Right lobe of liver (tissue), 6 donors: Measurements from ENCODE around the gene MEX3A. TPM values are rescaled to one million over a fixed set of nuclear protein-coding genes. Genes with fewer than 3 reads are reported as not detected.

Experiments
- ATAC-seq, 4 donors: fragments of 200-7000 bp; cut with Tn5 transposase; one replicate each; pipeline ENCODE4 v1.9.1; 2020; ENCODE audit warnings: mild to moderate bottlenecking in 4 of 4, moderate library complexity in 4 of 4
- DNase-seq, 3 donors: peaks; one replicate each; pipeline ENCODE4 v3.0.0-alpha.2; 2020
- H3K27ac ChIP-seq, 3 donors: fragments of 200-600 bp; one replicate each; pipeline ENCODE4 v1.8.0; 2022
- H3K27me3 ChIP-seq, 2 donors: fragments of 200-600 bp; one replicate each; pipeline ENCODE4 v1.8.0; 2022
- H3K36me3 ChIP-seq, 4 donors: fragments of 200-600 bp; sonication (generic) in 1 of 4; one replicate each; pipeline versions ENCODE4 v1.5.1 to v1.8.0; 2017 to 2022; ENCODE audit warnings: control low read depth in 1 of 4
- H3K4me1 ChIP-seq, 4 donors: fragments of 200-600 bp; sonication (generic) in 1 of 4; one replicate each; pipeline versions ENCODE4 v1.5.1 to v1.8.0; 2017 to 2022; ENCODE audit warnings: control low read depth in 1 of 4
- H3K4me3 ChIP-seq, 3 donors: fragments of 200-600 bp; one replicate each; pipeline ENCODE4 v1.8.0; 2022
- H3K9me3 ChIP-seq, 4 donors: fragments of 200-600 bp; sonication (generic) in 1 of 4; one replicate each; pipeline versions ENCODE4 v1.5.1 to v1.8.0; 2017 to 2022; ENCODE audit warnings: control low read depth in 1 of 4
- CTCF ChIP-seq, 4 donors: fragments of 200-600 bp in 3 of 4; fragments of 450-650 bp in 1 of 4; IDR thresholded peaks; one replicate each; pipeline versions ENCODE4 v1.5.1 to v1.8.0; 2016 to 2022; ENCODE audit warnings: antibody characterized with exemption in 4 of 4, mild to moderate bottlenecking in 2 of 4
- POLR2A ChIP-seq: fragments of 450-650 bp; IDR thresholded peaks from one replicate; pipeline ENCODE4 v1.6.1; 2017; ENCODE audit warnings: antibody characterized with exemption, mild to moderate bottlenecking
- WGBS: methylation state at CpG from one replicate; pipeline ENCODE4 v1.1.6; 2018; ENCODE audit warnings: low coverage, low lambda C conversion rate; ENCODE audit not compliant: insufficient coverage; ENCODE audit errors: missing lambda C conversion rate; 5-methylcytosine and 5-hydroxymethylcytosine counted together
- intact Hi-C, 2 donors: fragments of 100-400 bp; cut with DNase I; formaldehyde crosslinking; loops; one replicate each; pipeline versions ENCODE4 v1.11.2 to v1.14.1; 2022
- total RNA-seq, 6 experiments: library from RNA; depleted of rRNA in 2 of 6; stranded (reverse); fragments of >200 nt in 2 of 6; fragmentation: NEBNext Ultra II Directional in 3 of 6; extraction: Animal tissue kit (Norgen Biotek cat#: 25700) in 3 of 6; gene quantifications; one replicate each; pipeline versions ENCODE4 v1.1.0 to v1.2.4, GENCODE V29; 2016 to 2023
- donor health status: DM: no; HTN: yes; CAD: no.
- donor health status: DM: no; HTN: no; CAD: no.
- donor health status: DM: no; HTN: no; CAD: no.
- donor health status: DM: no; HTN: yes; CAD: no.
- donor health status: DM: no; HTN: yes; CAD: no.

MEX3A gene
- total RNA-seq, 6 experiments from 2014 or later, result 0.35 to 1.4 (median 0.83) TPM

DNA sequence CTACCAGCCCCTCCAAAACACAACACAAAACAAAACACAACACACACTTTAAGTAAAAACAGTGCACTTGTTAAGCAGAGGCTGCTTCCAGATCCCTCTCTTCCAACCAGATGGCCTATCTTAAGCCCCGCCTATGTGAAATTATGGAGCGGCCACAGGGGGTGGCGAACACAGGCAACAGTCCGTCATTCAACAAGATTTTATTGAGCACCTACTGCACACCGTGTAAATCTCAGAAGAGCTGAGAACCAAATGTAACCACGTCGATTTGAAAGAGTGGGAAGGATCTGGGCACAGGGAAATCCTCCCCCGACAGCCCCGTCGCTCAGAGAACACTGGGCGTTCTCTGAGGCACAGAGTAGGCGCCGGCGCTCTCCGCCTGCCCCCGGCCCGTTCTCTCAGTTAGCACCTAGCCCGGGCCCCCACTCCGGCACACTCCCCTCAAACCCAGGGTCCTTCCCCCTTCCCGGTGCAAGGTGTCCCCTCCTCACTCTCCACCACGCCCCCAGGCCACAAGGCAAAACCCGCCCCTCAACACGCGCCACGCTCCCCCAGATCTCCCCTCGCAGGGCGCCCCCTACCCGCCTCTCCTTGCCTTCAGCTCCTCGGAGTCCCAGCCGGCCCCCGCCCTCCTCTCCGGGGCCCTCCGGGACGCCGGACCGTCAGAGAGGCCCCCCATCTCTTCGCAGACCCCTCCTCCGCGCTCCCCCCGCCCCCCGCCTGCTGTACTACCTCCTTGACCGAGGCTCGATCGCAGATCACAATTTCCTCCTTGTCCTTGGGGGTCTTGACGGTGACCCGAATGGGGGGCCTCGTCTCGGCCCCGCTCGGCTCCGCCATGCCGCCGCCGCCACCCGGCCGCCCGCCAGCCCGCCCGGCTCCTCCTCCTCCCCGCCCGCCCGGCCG, 29.1 kb downstream of the MEX3A start:
- Histone ChIP-seq H3K4me1 (peaks cover 0 to 7% (median 2%) of the 10 kb centered on the region in 4 donors), H3K36me3 (peaks cover 0 to 6% (median 0%) of the 10 kb centered on the region in 4 donors), H3K27ac (peak overlapping the region in 1 of 3 donors; percentile 24), H3K27me3 (no peaks in the 10 kb centered on the region), H3K4me3 (peak overlapping the region; percentile 75 to 89 (median 76)), H3K9me3 (no peaks in the 10 kb centered on the region)
- intact Hi-C loops, result loop anchor here in 1 of 2 donors (10.0 kb wide), 1 partner anchor 48 kb away; no protein-coding TSS in a partner anchor
- TF ChIP-seq CTCF (IDR thresholded peaks at IDR 0.05), result peak in 3 of 4 donors; percentile 3 to 12 (median 5)
- no peak for TF ChIP-seq POLR2A
- DNase-seq (peak; percentile 67 to 74 (median 72)), ATAC-seq (peak in 3 of 4 donors; percentile 2 to 30 (median 9))
- WGBS, result under 1% methylated on average over 36 of the region's 63 CpGs

GRCh38 chr1:156051011-156051725, 31.1 kb downstream of the MEX3A start:
- no peak for ATAC-seq
- no peaks in the 10 kb centered on the region for H3K27me3 ChIP-seq
- H3K27ac ChIP-seq, result no peak overlapping the region
- no peak overlapping the region for H3K4me3 ChIP-seq
- intact Hi-C loops, result loop anchor here in 1 of 2 donors (10.0 kb wide), 1 partner anchor 46 kb away; no protein-coding TSS in a partner anchor
- no peak for DNase-seq
- peaks cover 0 to 16% (median 2%) of the 10 kb centered on the region in 4 donors for H3K36me3 ChIP-seq
- 92% methylated on average over 6 of the region's 7 CpGs for WGBS
- no peak for TF ChIP-seq POLR2A
- no peak for TF ChIP-seq CTCF (IDR thresholded peaks at IDR 0.05)
- peaks cover 0 to 7% (median 2%) of the 10 kb centered on the region in 4 donors for H3K4me1 ChIP-seq
- no peaks in the 10 kb centered on the region for H3K9me3 ChIP-seq

DNA sequence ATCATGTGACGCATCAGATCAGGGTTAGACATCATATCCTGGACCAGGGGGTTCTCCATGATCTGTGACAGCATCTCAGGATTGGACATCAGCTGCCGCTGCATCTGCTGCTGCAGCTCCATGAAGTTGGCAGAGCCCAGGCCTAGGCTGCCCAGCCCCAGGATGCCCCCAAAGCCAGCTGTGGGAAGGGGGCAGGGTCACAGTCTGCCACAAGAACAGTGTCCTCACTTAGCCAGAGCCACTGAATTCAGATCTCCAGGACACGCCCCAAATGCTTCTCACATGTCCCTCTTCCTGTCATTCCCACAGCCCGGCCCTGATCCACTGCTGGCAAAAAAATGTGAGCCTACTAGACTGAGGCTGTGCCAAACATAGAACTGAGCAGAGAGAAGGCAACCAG, 31.9 kb downstream of the MEX3A start:
- H3K27me3 ChIP-seq, result no peaks in the 10 kb centered on the region
- intact Hi-C loops, result loop anchor here in 1 of 2 donors (10.0 kb wide), 1 partner anchor 46 kb away; no protein-coding TSS in a partner anchor
- no peaks in the 10 kb centered on the region for H3K9me3 ChIP-seq
- H3K4me3 ChIP-seq, result no peak overlapping the region
- H3K36me3 ChIP-seq, result peaks cover 0 to 18% (median 2%) of the 10 kb centered on the region in 4 donors
- no peak for ATAC-seq
- H3K4me1 ChIP-seq, result peaks cover 0 to 2% (median 1%) of the 10 kb centered on the region in 4 donors
- no peak for TF ChIP-seq POLR2A
- no peak for TF ChIP-seq CTCF (IDR thresholded peaks at IDR 0.05)
- H3K27ac ChIP-seq, result no peak overlapping the region
- 77% methylated on average over 3 of the region's 4 CpGs for WGBS
- DNase-seq, result no peak

DNA sequence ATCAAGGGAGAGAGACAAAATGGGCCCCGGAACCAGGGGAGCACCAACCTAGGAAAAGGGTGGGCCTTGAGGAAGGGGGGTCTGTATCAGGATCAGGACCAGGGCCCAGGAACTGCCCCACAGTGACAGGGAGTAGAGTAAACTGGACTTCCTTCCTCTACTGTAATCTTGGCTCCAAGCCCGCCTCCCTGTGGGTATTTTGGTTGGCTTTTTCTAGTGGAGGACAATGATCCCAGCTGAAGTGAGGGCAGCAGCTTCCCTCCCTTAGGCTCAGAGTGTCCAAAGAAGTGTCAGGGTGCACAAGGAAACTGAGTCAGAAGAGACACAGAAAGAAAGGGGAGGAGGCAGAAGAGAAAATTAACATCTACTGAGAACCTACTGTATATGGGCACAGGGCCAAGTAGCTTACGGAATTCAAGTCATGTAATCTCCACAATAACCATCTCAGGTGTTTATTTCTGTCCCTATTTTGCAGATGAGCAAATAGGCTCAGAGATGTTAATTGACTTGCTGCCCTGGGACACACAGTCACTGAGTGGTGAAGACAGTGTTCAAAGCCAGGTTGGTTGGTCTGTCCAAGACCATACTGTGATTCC, 33.5 kb downstream of the MEX3A start:
- TF ChIP-seq POLR2A, result no peak
- no peak for TF ChIP-seq CTCF (IDR thresholded peaks at IDR 0.05)
- Histone ChIP-seq H3K27ac (no peak overlapping the region), H3K36me3 (peaks cover 0 to 20% (median 2%) of the 10 kb centered on the region in 4 donors), H3K27me3 (no peaks in the 10 kb centered on the region), H3K4me1 (no peaks in the 10 kb centered on the region), H3K4me3 (no peak overlapping the region), H3K9me3 (no peaks in the 10 kb centered on the region)
- intact Hi-C loops, result no loop called here
- DNase-seq (no peak), ATAC-seq (no peak)
- 78% methylated on average over 3 of the region's 3 CpGs for WGBS
